Lower lobe of right lung (tissue), 2 donors: ENCODE measurements around the gene NPPA. TPM values are rescaled to one million over a fixed set of nuclear protein-coding genes. Genes with fewer than 3 reads are reported as not detected.
A peak's percentile ranks its signal among the peaks of the same experiment; 100 is the strongest.

Experiments used
- ATAC-seq, 2 donors: fragments of 200-7000 bp; cut with Tn5 transposase; one replicate each; pipeline ENCODE4 v1.9.1; 2020 to 2022; ENCODE audit warnings: mild to moderate bottlenecking in 2 of 2, moderate library complexity in 2 of 2
- DNase-seq: peaks from one replicate; pipeline ENCODE4 v3.0.0-alpha.2; 2020
- H3K27ac ChIP-seq: fragments of 200-600 bp; one replicate; pipeline ENCODE4 v1.8.0; 2022
- H3K27me3 ChIP-seq: fragments of 200-600 bp; one replicate; pipeline ENCODE4 v1.8.0; 2022; ENCODE audit warnings: low read depth
- H3K36me3 ChIP-seq: fragments of 200-600 bp; one replicate; pipeline ENCODE4 v1.8.0; 2022; ENCODE audit warnings: mild to moderate bottlenecking
- H3K4me1 ChIP-seq: fragments of 200-600 bp; one replicate; pipeline ENCODE4 v1.8.0; 2022
- H3K4me3 ChIP-seq: fragments of 200-600 bp; one replicate; pipeline ENCODE4 v1.8.0; 2022; ENCODE audit warnings: mild to moderate bottlenecking
- H3K9me3 ChIP-seq: fragments of 200-600 bp; one replicate; pipeline ENCODE4 v1.8.0; 2022
- CTCF ChIP-seq: fragments of 200-600 bp; IDR thresholded peaks from one replicate; pipeline ENCODE4 v1.8.0; 2022; ENCODE audit warnings: antibody characterized with exemption, mild to moderate bottlenecking
- intact Hi-C: fragments of 100-400 bp; cut with DNase I; formaldehyde crosslinking; loops from one replicate; pipeline ENCODE4 v1.11.0; 2022
- total RNA-seq: library from RNA; stranded (reverse); fragmentation: NEBNext Ultra II Directional; extraction: Animal tissue kit (Norgen Biotek cat#: 25700); gene quantifications from one replicate; pipeline ENCODE4 v1.2.1, GENCODE V29; 2021
- donor health status: DM: no; HTN: yes; CAD: no; lungs with severe emphysema.

NPPA gene
- total RNA-seq, 1 donor from 2014 or later: 2.6 TPM

- Histone ChIP-seq H3K9me3 (no peaks in the 10 kb centered on the region), H3K36me3 (peaks cover 41% of the 10 kb centered on the region), H3K27ac (peak overlapping the region; percentile 96), H3K4me1 (peaks cover 61% of the 10 kb centered on the region), H3K4me3 (peak overlapping the region; percentile 82), H3K27me3 (no peaks in the 10 kb centered on the region)
- peak; percentile 66 to 70 for ATAC-seq
- intact Hi-C loops: no loop called here
- TF ChIP-seq CTCF: no peak
- DNase-seq: peak; percentile 93
These were observed 44.4 kb downstream of the NPPA start for GRCh38 chr1:11802973-11803885.

GRCh38 chr1:11802616-11802972 lies 45.0 kb downstream of the NPPA start:
- no peaks in the 10 kb centered on the region for H3K27me3 ChIP-seq
- no peak for TF ChIP-seq CTCF
- DNase-seq (no peak), ATAC-seq (no peak)
- H3K36me3 ChIP-seq: peaks cover 45% of the 10 kb centered on the region
- no peaks in the 10 kb centered on the region for H3K9me3 ChIP-seq
- intact Hi-C loops: no loop called here
- H3K4me1 ChIP-seq: peaks cover 63% of the 10 kb centered on the region
- H3K4me3 ChIP-seq: peak overlapping the region; percentile 82
- H3K27ac ChIP-seq: peak overlapping the region; percentile 96

GRCh38 chr1:11800756-11801433 lies 46.7 kb downstream of the NPPA start:
- no peak for TF ChIP-seq CTCF
- no peak for ATAC-seq
- intact Hi-C loops: no loop called here
- Histone ChIP-seq H3K36me3 (peaks cover 52% of the 10 kb centered on the region), H3K9me3 (no peaks in the 10 kb centered on the region), H3K27me3 (no peaks in the 10 kb centered on the region), H3K4me1 (peaks cover 68% of the 10 kb centered on the region), H3K4me3 (no peak overlapping the region), H3K27ac (no peak overlapping the region)
- no peak for DNase-seq

DNA sequence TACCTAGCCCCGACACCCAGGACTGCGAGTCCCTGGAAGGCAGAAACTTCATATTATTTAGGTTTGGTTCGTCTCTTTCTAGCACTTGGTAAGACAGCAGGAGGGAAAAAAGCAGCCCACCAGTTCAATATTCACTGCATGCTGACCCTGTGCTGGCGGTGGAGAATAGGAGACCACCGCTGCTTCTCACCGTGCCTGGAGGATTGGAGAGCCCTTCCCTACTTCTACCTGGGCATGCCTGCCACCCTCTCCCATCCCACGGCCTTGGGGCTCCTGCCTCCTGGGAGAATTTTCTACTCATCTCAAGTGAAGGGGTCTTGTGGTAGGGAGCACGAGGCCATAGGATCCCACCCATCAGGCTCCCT lies 47.2 kb downstream of the NPPA start:
- intact Hi-C loops: no loop called here

GRCh38 chr1:11799896-11800295 lies 47.7 kb downstream of the NPPA start:
- intact Hi-C loops: no loop called here
- no peak for DNase-seq
- H3K27ac ChIP-seq: no peak overlapping the region

More for the DNA sequence above, 47.2 kb downstream of the NPPA start:
- no peak overlapping the region for H3K4me3 ChIP-seq
- H3K9me3 ChIP-seq: no peaks in the 10 kb centered on the region
- peaks cover 57% of the 10 kb centered on the region for H3K36me3 ChIP-seq
- H3K4me1 ChIP-seq: peaks cover 68% of the 10 kb centered on the region
- no peak for TF ChIP-seq CTCF
- H3K27me3 ChIP-seq: no peaks in the 10 kb centered on the region
- ATAC-seq (no peak), DNase-seq (no peak)
- H3K27ac ChIP-seq: no peak overlapping the region

More at GRCh38 chr1:11799896-11800295, 47.7 kb downstream of the NPPA start:
- peaks cover 62% of the 10 kb centered on the region for H3K36me3 ChIP-seq
- TF ChIP-seq CTCF: no peak
- no peaks in the 10 kb centered on the region for H3K27me3 ChIP-seq
- H3K9me3 ChIP-seq: no peaks in the 10 kb centered on the region
- no peak overlapping the region for H3K4me3 ChIP-seq
- H3K4me1 ChIP-seq: peaks cover 64% of the 10 kb centered on the region
- ATAC-seq: no peak
